ENCODE results near the gene METAP2.

- TF ChIP-seq CTCF (IDR thresholded peaks at IDR 0.05 in 4 of 5, conservative IDR thresholded peaks at IDR 0.05 in 1 of 5) (no peak), POLR2A (IDR thresholded peaks at IDR 0.05) (no peak)
Measured at GRCh38 chr12:95458761-95459160, 15.2 kb upstream of the METAP2 start.
